HEK293T (cell line): ENCODE results near the gene ZXDC.

Source experiments
- CTCF ChIA-PET: fragments of 350-600 bp; formaldehyde crosslinking; extraction: SDS; loops from one replicate; lab custom pipeline; 2021; ENCODE audit warnings: antibody characterized with exemption, inconsistent platforms; lab: Yijun Ruan, JAX
- POLR2A ChIA-PET: fragments of 350-600 bp; formaldehyde crosslinking; extraction: SDS; loops from one replicate; lab custom pipeline; 2020; ENCODE audit warnings: antibody characterized with exemption, inconsistent platforms; lab: Yijun Ruan, JAX
- DNase-seq: peaks from one replicate; pipeline ENCODE4 v3.0.0; 2012; ENCODE audit warnings: mixed read lengths; ENCODE audit errors: extremely low spot score
- ARNT ChIP-seq: fragments of 450-650 bp; IDR thresholded peaks from 2 replicates; pipeline ENCODE4 v1.6.1; 2017; ENCODE audit warnings: mild to moderate bottlenecking
- BHLHE40 ChIP-seq: fragments of 450-650 bp; IDR thresholded peaks from 2 replicates; pipeline ENCODE4 v1.6.1; 2016; ENCODE audit warnings: mild to moderate bottlenecking, moderate library complexity, borderline replicate concordance
- CTBP1 ChIP-seq: fragments of 450-650 bp; IDR thresholded peaks from 2 replicates; pipeline ENCODE4 v1.6.1; 2016; ENCODE audit warnings: borderline replicate concordance
- ELF4 ChIP-seq: fragments of 450-650 bp; IDR thresholded peaks from 2 replicates; pipeline ENCODE4 v1.6.1; 2017; ENCODE audit warnings: antibody characterized with exemption
- FOXA1 ChIP-seq: fragments of 450-650 bp; IDR thresholded peaks from 2 replicates; pipeline ENCODE4 v1.6.1; 2016; ENCODE audit warnings: mild to moderate bottlenecking
- FOXK2 ChIP-seq: fragments of 450-650 bp; IDR thresholded peaks from 2 replicates; pipeline ENCODE4 v1.6.1; 2016; ENCODE audit warnings: mild to moderate bottlenecking
- FOXM1 ChIP-seq: fragments of 450-650 bp; IDR thresholded peaks from 2 replicates; pipeline ENCODE4 v1.6.1; 2017; ENCODE audit warnings: mild to moderate bottlenecking, borderline replicate concordance
- HDGF ChIP-seq: fragments of 450-650 bp; IDR thresholded peaks from 2 replicates; pipeline ENCODE4 v1.6.1; 2017; ENCODE audit warnings: antibody characterized with exemption, borderline replicate concordance
- L3MBTL2 ChIP-seq: fragments of 450-650 bp; conservative IDR thresholded peaks from 2 replicates; pipeline ENCODE4 v1.6.1; 2016; ENCODE audit warnings: mild to moderate bottlenecking
- LEF1 ChIP-seq: fragments of 450-650 bp; IDR thresholded peaks from 2 replicates; pipeline ENCODE4 v1.6.1; 2017; ENCODE audit warnings: mild to moderate bottlenecking, borderline replicate concordance
- NFRKB ChIP-seq: fragments of 450-650 bp; IDR thresholded peaks from 2 replicates; pipeline ENCODE4 v1.6.1; 2016; ENCODE audit warnings: mild to moderate bottlenecking, moderate library complexity
- PKNOX1 ChIP-seq: fragments of 450-650 bp; IDR thresholded peaks from 2 replicates; pipeline ENCODE4 v1.6.1; 2016
- SP1 ChIP-seq: fragments of 450-650 bp; IDR thresholded peaks from 2 replicates; pipeline ENCODE4 v1.6.1; 2017
- SUZ12 ChIP-seq: fragments of 450-650 bp; IDR thresholded peaks from 2 replicates; pipeline ENCODE4 v1.6.1; 2016; ENCODE audit warnings: mild to moderate bottlenecking
- TARDBP ChIP-seq: fragments of 450-650 bp; IDR thresholded peaks from 2 replicates; pipeline ENCODE4 v1.6.1; 2016
- ZNF384 ChIP-seq: fragments of 450-650 bp; IDR thresholded peaks from 2 replicates; pipeline ENCODE4 v1.6.1; 2016

The ZXDC gene

GRCh38 chr3:126464997-126465396 lies 10.7 kb downstream of the ZXDC start:
- CTCF ChIA-PET = no interaction called here
- TF ChIP-seq HDGF (no peak), ELF4 (no peak), FOXM1 (no peak), SUZ12 (no peak), CTBP1 (no peak), LEF1 (no peak), ZNF384 (no peak), ARNT (no peak), FOXK2 (no peak), BHLHE40 (no peak), NFRKB (no peak), TARDBP (no peak), SP1 (no peak), FOXA1 (no peak), PKNOX1 (no peak), L3MBTL2 (no peak)
- DNase-seq = no peak
- POLR2A ChIA-PET = no interaction called here

- DNase-seq = no peak
These were observed 11.2 kb downstream of the ZXDC start for GRCh38 chr3:126464494-126464893.

GRCh38 chr3:126464093-126464492 lies 11.6 kb downstream of the ZXDC start:
- ChIA-PET POLR2A (no interaction called here), CTCF (no interaction called here)
- DNase-seq = no peak
- TF ChIP-seq SUZ12 (no peak), TARDBP (no peak), ZNF384 (no peak), L3MBTL2 (no peak), HDGF (no peak), SP1 (no peak), NFRKB (no peak), PKNOX1 (no peak), BHLHE40 (no peak), ARNT (no peak), FOXK2 (no peak), CTBP1 (no peak), FOXM1 (no peak), LEF1 (no peak), ELF4 (no peak), FOXA1 (no peak)

More at GRCh38 chr3:126464494-126464893, 11.2 kb downstream of the ZXDC start:
- TF ChIP-seq L3MBTL2 (no peak), BHLHE40 (no peak), HDGF (no peak), ARNT (no peak), TARDBP (no peak), SUZ12 (no peak), ZNF384 (no peak), FOXM1 (no peak), ELF4 (no peak), LEF1 (no peak), CTBP1 (no peak), NFRKB (no peak), SP1 (no peak)
- ChIA-PET CTCF (no interaction called here), POLR2A (no interaction called here)

GRCh38 chr3:126463521-126463920 lies 12.2 kb downstream of the ZXDC start:
- TF ChIP-seq ZNF384 = no peak
- no peak for TF ChIP-seq SP1
- no peak for TF ChIP-seq FOXM1
- TF ChIP-seq SUZ12 = no peak
- no peak for TF ChIP-seq TARDBP
- TF ChIP-seq FOXA1 = no peak
- TF ChIP-seq PKNOX1 = no peak
- TF ChIP-seq BHLHE40 = no peak
- no peak for TF ChIP-seq ARNT
- TF ChIP-seq LEF1 = no peak
- no peak for DNase-seq
- ChIA-PET POLR2A (no interaction called here), CTCF (no interaction called here)

GRCh38 chr3:126461450-126462070 lies 14.1 kb downstream of the ZXDC start:
- DNase-seq = no peak
- POLR2A ChIA-PET = interaction anchor here (1.1 to 1.4 kb wide), 2 partner anchors 10 to 14 kb away, joined by 4 to 5 read pairs; partner anchors contain the start of gene ZXDC
- CTCF ChIA-PET = no interaction called here
- TF ChIP-seq SUZ12 = no peak
- no peak for TF ChIP-seq SP1
- TF ChIP-seq ZNF384 = no peak
- no peak for TF ChIP-seq FOXM1
- TF ChIP-seq NFRKB = no peak
- TF ChIP-seq ELF4 = no peak
- TF ChIP-seq CTBP1 = no peak
- TF ChIP-seq ARNT = no peak
- TF ChIP-seq L3MBTL2 = no peak
- no peak for TF ChIP-seq FOXA1
- TF ChIP-seq BHLHE40 = no peak
- TF ChIP-seq TARDBP = no peak
- TF ChIP-seq LEF1 = no peak
- TF ChIP-seq PKNOX1 = no peak
- no peak for TF ChIP-seq HDGF
- no peak for TF ChIP-seq FOXK2
